Measurements from ENCODE around the gene CEACAM8.
A peak's percentile ranks its signal among the peaks of the same experiment; 100 is the strongest.
"Not testable (repeated sequence)": the region's sequence is repeated elsewhere in the genome, so short reads cannot be mapped to it uniquely, and the experiment has no call there.

Gene CEACAM8

DNA sequence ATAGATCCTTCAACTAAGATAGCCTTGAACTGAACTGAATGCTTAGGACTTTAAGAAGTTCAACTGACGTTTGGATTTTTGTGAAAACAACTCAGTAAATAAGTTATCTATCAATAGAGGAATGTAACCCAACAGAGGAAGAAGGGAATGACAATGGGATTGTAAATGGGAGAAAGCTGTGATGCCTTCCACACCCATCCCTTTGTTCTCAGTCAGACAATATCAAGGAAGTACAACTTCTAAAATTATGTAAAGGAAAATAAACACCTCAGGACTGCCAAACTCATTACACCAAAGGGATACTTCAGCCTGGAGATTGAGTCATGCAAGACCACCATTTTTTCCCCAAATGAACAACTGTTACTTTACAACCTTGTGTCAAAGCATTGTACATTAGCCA, 21.1 kb downstream of the CEACAM8 start:
- DNase-seq (ENCODE audit: low spot score): no peak

GRCh38 chr19:42571116-42571515, 23.6 kb downstream of the CEACAM8 start:
- no peak for DNase-seq (ENCODE audit: low spot score)

DNA sequence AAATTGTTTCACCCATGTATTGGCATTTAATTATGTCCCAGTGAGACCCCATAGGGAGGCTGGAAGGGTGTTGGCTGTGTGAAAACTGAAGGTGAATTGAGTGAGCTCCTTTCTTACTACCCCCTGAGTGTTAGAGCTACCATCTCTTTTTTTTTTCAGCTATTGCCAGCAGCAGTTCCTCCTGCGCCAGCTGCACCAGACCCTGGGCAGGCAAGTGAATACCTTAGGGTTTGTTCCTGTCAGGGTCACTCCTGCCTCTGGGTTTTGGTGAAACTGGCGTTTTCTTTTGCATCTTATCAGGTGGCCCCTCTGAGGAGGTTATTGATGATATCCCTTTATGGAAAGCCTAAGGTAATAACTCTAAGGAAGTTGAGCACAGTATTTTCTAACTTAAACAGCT, 25.5 kb downstream of the CEACAM8 start:
- DNase-seq (ENCODE audit: low spot score): no peak

GRCh38 chr19:42568006-42568405, 26.7 kb downstream of the CEACAM8 start:
- no peak for DNase-seq (ENCODE audit: low spot score)

GRCh38 chr19:42567567-42567966, 27.2 kb downstream of the CEACAM8 start:
- DNase-seq (ENCODE audit: low spot score): no peak

DNA sequence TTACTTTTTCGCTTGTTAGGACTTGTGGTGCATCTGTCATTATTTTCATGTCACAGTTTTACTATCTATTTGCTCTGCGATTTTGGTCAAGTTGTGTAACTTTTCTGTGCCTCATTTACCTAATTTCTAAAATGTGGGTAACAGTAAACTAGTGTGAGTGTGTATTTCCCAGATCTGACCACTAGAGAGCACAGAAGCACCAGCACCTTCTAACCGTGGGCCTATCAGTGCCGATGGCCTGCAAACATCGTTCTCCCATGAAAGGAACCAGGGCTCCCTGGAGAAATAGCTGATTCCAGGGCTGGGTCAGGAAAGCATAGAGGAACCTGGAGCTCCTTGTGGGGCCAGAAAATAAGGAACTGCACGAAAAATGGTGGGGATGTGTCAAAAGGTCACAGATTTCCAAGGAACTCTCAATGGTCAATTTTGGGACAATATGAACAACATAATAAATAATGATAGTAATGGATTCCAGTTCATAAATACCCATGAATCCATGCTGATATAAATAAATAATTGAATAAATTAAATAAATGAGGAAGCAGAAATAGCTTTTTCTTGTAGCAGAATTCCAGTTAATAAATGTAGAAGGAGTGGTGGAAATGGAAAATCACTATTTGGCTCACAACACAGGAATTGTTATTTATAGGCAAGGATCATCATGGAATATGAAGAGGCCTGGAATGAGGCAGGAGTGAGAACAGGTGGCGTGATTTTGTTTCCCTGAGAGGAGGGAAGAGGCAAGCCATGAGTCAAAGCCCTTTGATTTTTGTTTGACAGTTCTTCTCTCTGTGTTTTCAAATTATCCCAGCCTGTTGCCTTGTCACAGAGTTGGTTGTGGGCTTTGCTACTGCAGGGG, 31.1 kb downstream of the CEACAM8 start:
- peak; percentile 63 for DNase-seq (ENCODE audit: low spot score)

DNA sequence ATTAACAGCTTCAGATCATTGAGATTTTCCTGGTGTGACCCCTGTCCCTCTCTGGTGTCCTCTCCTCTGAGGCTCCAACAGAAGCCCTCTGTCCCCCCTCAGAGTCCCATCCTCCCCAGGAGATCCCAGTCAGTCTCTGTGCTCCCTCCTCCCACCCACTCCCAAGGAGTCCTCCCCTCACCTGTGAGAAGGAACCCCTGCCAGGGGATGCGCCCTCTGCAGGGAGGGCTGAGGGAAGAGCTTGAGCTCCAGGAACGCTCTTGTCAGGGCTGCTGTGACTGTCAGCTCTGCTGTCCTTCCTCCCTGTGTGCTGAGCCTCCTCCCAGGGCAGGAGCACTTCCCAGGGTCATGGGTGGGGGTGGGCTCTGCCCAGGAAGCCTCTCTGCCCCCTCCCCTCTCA, 33.2 kb downstream of the CEACAM8 start:
- no peak for DNase-seq (ENCODE audit: low spot score)

DNA sequence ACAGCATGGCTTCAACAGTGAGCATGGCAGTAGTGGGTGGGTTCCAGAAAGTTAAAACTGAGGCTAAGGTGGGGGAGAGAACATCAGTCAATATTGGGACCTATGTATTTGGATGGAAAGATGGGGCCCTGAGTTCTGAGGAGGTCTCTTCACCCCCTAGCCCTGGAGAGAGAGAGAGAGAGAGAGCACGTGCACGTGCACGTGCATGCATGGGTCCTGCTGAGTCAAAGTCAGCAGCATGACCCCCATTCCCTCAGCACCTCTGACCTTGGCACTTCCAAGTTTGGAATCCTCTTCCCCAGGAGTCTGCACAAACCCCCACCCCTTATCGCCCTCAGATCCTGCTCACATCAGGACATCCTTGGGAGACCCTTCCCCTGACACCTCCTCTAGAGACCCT, 34.0 kb downstream of the CEACAM8 start:
- DNase-seq (ENCODE audit: low spot score): no peak

DNA sequence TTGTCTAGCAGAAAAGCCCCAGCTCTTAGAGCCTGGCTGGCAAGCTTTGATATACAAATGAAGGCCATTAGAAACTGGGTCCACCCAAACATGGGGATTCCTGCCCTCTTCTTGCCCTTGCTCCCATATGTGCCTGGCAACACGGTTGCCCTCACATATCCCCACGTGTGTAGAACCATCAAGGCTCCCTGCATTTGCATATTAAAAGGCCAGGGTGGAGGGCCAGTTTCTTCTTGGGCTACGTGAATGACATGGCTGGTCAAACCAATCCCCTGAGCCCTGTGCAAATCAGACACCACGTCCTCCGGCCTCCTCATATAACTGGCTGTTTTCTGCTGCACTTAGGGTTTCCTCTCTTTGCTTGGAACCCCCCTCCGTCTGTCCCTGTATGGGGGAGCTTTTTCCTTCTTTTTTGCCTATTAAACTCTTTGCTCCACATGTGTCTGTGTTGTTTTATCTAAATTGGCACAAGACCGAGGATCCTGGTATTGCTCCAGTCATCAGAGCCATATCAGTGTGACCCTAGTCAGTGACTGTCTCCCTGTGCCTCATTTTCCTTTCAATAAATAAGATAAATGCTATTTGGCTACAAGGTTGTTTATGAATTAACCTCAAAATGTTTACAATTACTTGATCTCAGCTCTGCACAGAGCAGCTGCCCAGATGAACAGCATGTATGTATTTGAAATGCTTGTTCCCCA, 36.1 kb downstream of the CEACAM8 start:
- no peak for DNase-seq (ENCODE audit: low spot score)

DNA sequence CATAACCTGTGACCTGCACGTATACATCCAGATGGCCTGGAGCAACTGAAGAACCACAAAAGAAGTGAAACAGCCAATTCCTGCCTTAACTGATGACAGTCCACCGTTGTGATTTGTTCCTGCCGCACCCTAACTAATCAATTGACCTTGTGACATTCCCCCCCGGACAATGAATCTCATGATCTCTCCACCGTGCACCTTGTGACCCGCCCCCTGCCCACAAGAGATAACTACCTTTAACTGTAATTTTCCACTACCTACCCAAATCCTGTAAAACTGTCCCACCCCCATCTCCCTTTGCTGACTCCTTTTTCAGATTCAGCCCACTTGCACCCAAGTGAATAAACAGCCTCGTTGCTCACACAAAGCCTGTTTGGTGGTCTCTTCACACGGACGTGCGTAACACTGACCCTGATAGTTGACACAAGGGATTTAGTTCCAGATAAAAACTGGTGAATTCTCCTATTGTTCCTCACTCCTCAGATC, 37.3 kb downstream of the CEACAM8 start:
- DNase-seq (ENCODE audit: low spot score): not testable (repeated sequence)

DNA sequence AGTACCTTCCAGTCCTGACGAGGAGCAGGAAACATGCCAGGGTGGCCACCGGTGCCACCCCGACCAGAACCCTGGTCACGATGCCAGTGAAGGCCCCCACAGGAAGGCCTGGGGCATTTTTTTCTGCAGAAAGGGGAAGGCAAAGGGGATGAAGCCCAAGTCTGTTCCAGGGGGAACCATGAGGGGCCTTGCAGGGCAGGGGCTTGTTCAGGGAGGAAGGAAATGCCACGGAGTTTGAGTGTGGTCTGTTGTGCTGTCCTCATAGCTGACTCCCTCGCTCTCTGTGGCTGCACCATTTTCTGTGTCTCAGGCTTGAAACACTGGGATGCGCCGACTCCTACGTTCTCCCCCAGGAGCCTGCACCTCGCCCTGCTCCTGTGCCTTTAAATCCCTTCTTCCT, 38.9 kb downstream of the CEACAM8 start:
- DNase-seq (ENCODE audit: low spot score): no peak

- DNase-seq (ENCODE audit: low spot score): no peak
These were observed 39.4 kb downstream of the CEACAM8 start for GRCh38 chr19:42555317-42555716.

GRCh38 chr19:42554046-42554575, 40.6 kb downstream of the CEACAM8 start:
- DNase-seq (ENCODE audit: low spot score): no peak

GRCh38 chr19:42553292-42554045, 41.3 kb downstream of the CEACAM8 start:
- no peak for DNase-seq (ENCODE audit: low spot score)

DNA sequence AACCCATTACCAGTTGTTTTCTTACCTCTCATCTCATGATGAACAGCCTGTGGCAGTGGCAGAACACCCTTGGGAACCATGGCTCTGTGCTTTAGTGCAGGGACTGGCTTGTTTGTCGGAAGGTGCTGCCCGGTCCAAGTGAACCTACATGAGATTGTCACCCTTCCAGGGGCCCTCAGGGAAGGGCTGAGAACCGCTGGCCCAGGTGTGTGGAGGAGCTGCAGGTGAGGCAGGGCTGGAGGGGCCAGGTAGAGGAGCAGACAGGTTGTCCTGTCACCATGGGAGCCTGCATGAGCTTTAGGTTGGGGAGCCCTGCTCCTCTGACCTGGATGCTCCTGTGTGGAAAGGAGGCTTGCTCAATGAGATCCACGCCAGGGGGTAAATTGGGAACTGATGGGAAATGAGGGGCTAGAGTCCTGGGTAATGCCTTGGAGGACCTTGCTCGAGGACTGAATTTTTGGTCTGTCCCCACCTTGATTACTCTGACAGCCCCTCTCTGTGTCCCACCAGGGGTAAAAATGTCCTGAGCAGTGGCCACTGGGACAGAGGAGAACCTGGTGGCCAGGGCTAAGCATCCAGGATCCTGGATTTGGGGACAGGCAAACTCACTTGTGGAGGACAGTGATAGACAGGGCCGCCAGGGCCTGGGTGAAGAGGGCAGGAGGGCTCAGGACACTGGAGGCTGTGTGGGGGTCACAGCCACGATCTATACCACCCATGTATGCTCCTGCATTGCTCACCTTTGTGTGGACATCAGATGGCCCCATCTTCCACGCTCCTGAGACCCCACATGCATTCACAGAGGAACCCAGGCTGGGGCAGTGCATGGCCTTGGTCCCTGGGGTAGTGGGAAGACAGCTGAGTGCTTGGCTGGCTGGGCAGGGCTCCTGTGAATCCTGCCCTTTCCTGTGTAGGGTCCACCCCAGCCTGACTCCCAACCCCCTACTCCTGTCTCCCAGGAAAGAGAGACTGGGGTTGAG, 42.3 kb downstream of the CEACAM8 start:
- no peak for DNase-seq (ENCODE audit: low spot score)

DNA sequence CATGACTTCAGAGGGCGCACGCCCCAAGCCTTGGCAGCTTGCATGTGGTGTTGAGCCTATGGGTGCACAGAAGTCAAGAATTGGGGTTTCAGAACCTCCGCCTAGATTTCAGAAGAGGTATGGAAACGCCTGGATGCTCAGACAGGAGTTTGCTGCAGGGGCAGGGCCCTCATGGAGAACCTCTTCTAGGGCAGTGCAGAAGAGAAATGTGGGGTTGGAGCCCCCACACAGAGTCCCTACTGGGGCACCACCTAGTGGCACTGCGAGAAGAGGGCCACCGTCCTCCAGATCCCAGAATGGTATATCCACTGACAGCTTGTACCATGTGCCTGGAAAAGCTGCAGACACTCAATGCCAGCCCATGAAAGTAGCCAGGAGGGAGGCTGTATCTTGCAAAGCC, 44.2 kb downstream of the CEACAM8 start:
- not testable (repeated sequence) for DNase-seq (ENCODE audit: low spot score)

DNA sequence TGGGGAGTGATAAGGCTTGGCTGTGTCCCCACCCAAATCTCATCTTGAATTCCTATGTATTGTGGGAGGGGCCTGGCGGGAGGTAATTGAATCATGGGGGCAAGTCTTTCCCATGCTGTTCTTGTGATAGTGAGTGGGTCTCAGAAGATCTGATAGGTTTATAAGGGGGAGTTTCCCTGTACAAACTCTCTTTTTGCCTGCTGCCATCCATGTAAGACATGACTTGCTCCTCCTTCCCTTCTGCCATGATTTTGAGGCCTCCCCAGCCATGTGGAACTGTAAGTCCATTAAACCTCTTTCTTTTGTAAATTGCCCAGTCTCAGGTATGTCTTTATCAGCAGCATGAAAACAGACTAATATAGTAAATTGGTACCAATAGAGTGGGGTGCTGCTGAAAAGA, 45.7 kb downstream of the CEACAM8 start:
- not testable (repeated sequence) for DNase-seq (ENCODE audit: low spot score)

GRCh38 chr19:42548552-42548951, 46.2 kb downstream of the CEACAM8 start:
- DNase-seq (ENCODE audit: low spot score): no peak

- DNase-seq (ENCODE audit: low spot score): no peak
These were observed 46.8 kb downstream of the CEACAM8 start for GRCh38 chr19:42547929-42548328.

GRCh38 chr19:42546831-42547500, 47.8 kb downstream of the CEACAM8 start:
- DNase-seq (ENCODE audit: low spot score): no peak

DNA sequence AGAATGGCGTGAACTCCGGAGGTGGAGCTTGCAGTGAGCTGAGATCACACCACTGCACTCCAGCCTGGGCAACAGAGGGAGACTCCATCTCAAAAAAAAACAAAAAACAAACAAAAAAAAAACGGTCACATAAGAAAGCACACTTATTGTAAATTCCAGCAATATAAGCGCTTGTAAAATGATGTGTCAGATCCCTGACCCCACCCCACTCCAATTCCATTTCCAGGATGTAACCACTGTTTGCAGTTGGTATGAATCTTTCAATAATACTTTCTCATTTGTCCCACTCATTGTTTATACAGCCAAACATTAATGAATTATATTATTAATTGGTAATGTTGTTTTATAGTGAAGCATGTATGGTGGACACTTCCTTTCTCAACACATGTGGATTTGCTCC, 50.6 kb downstream of the CEACAM8 start:
- DNase-seq (ENCODE audit: low spot score): no peak

Data from germinal center (tissue), 1 donor.